H9 (cell line): ENCODE measurements around the gene SNCB. TPM values are rescaled to one million over a fixed set of nuclear protein-coding genes. Genes with fewer than 3 reads are reported as not detected.

Experiments used
- DNase-seq: peaks from one replicate; pipeline ENCODE4 v3.0.0-alpha.2; 2017
- H2AFZ ChIP-seq: one replicate; pipeline ENCODE4 v1.6.1; 2013; ENCODE audit warnings: mild to moderate bottlenecking, low read length, control low read depth, moderate library complexity
- H2AK5ac ChIP-seq: 2 replicates; pipeline ENCODE4 v1.6.1; 2013; ENCODE audit warnings: low read length, control low read depth, mixed read lengths; ENCODE audit not compliant: insufficient read length
- H2BK120ac ChIP-seq: one replicate; pipeline ENCODE4 v1.6.1; 2013; ENCODE audit warnings: low read depth, mild to moderate bottlenecking, low read length, control low read depth, inconsistent platforms; ENCODE audit not compliant: poor library complexity, severe bottlenecking
- H2BK12ac ChIP-seq: 2 replicates; pipeline ENCODE4 v1.6.1; 2013; ENCODE audit warnings: low read length, control low read depth, mixed read lengths, low read depth; ENCODE audit not compliant: insufficient read length
- H2BK15ac ChIP-seq: 2 replicates; pipeline ENCODE4 v1.6.1; 2013; ENCODE audit warnings: low read depth, low read length, control low read depth
- H2BK20ac ChIP-seq: one replicate; pipeline ENCODE4 v1.6.1; 2013; ENCODE audit warnings: low read depth, mild to moderate bottlenecking, low read length, control low read depth, inconsistent platforms; ENCODE audit not compliant: poor library complexity, severe bottlenecking
- H2BK5ac ChIP-seq: 2 replicates; pipeline ENCODE4 v1.6.1; 2013; ENCODE audit warnings: low read length, control low read depth, mixed read lengths; ENCODE audit not compliant: insufficient read length
- H3K14ac ChIP-seq: 2 replicates; pipeline ENCODE4 v1.6.1; 2013; ENCODE audit warnings: low read length, control low read depth; ENCODE audit not compliant: insufficient read depth
- H3K18ac ChIP-seq: 2 replicates; pipeline ENCODE4 v1.6.1; 2013; ENCODE audit warnings: low read depth, mild to moderate bottlenecking, mixed read lengths, low read length, control low read depth; ENCODE audit not compliant: insufficient read length
- H3K23ac ChIP-seq: 2 replicates; pipeline ENCODE4 v1.6.1; 2013; ENCODE audit warnings: low read length, control low read depth, mixed read lengths, low read depth; ENCODE audit not compliant: insufficient read length
- H3K23me2 ChIP-seq: 2 replicates; pipeline ENCODE4 v1.6.1; 2013; ENCODE audit warnings: low read depth, mild to moderate bottlenecking, mixed read lengths, low read length, control low read depth; ENCODE audit not compliant: insufficient read length, poor library complexity, severe bottlenecking
- H3K27ac ChIP-seq: 2 replicates; pipeline ENCODE4 v1.5.1; 2013; ENCODE audit warnings: low read length, control low read depth, mixed read lengths, low read depth; ENCODE audit not compliant: insufficient read length
- H3K27me3 ChIP-seq: 2 replicates; pipeline ENCODE4 v1.6.1; 2013; ENCODE audit warnings: low read length, control low read depth, inconsistent platforms; ENCODE audit not compliant: insufficient read depth
- H3K4ac ChIP-seq: 2 replicates; pipeline ENCODE4 v1.6.1; 2013; ENCODE audit warnings: low read depth, mild to moderate bottlenecking, control low read depth, inconsistent platforms, low read length, moderate library complexity
- H3K4me1 ChIP-seq: 2 replicates; pipeline ENCODE4 v1.6.1; 2013; ENCODE audit warnings: low read length, control low read depth, inconsistent platforms; ENCODE audit not compliant: insufficient read depth
- H3K4me2 ChIP-seq: 2 replicates; pipeline ENCODE4 v1.6.1; 2013; ENCODE audit warnings: low read length, control low read depth, mixed read lengths; ENCODE audit not compliant: insufficient read length, insufficient read depth
- H3K56ac ChIP-seq: 2 replicates; pipeline ENCODE4 v1.6.1; 2013; ENCODE audit warnings: low read depth, mild to moderate bottlenecking, mixed read lengths, low read length, control low read depth; ENCODE audit not compliant: insufficient read length
- H3K79me1 ChIP-seq: 2 replicates; pipeline ENCODE4 v1.6.1; 2013; ENCODE audit warnings: low read depth, mild to moderate bottlenecking, moderate library complexity, low read length, control low read depth, inconsistent platforms; ENCODE audit not compliant: insufficient read depth, poor library complexity, severe bottlenecking
- H3K79me2 ChIP-seq: 2 replicates; pipeline ENCODE4 v1.6.1; 2013; ENCODE audit warnings: low read length, control low read depth, inconsistent platforms; ENCODE audit not compliant: insufficient read depth
- H3K9ac ChIP-seq: 2 replicates; pipeline ENCODE4 v1.6.1; 2013; ENCODE audit warnings: low read length, control low read depth, mixed read lengths; ENCODE audit not compliant: insufficient read length; ENCODE audit errors: extremely low read depth
- H3K9me3 ChIP-seq: one replicate; pipeline ENCODE4 v1.6.1; 2013; ENCODE audit warnings: low read depth, low read length, inconsistent platforms; ENCODE audit not compliant: control insufficient read depth
- H3T11ph ChIP-seq: one replicate; pipeline ENCODE4 v1.6.1; 2013; ENCODE audit warnings: mild to moderate bottlenecking, low read length, control low read depth, inconsistent platforms
- H4K20me1 ChIP-seq: one replicate; pipeline ENCODE4 v1.6.1; 2013; ENCODE audit not compliant: control insufficient read depth, insufficient read length, insufficient read depth
- H4K5ac ChIP-seq: 2 replicates; pipeline ENCODE4 v1.6.1; 2013; ENCODE audit warnings: low read depth, mild to moderate bottlenecking, mixed read lengths, low read length, control low read depth; ENCODE audit not compliant: insufficient read length
- H4K8ac ChIP-seq: replicated peaks from 2 replicates; pipeline ENCODE4 v1.6.1; 2013; ENCODE audit warnings: low read length, control low read depth, mixed read lengths, low read depth; ENCODE audit not compliant: insufficient read length
- H4K91ac ChIP-seq: 2 replicates; pipeline ENCODE4 v1.6.1; 2013; ENCODE audit warnings: low read depth, mild to moderate bottlenecking, moderate library complexity, mixed read lengths, low read length, control low read depth; ENCODE audit not compliant: insufficient read length
- H3K27ac Mint-ChIP-seq, 3 experiments: 2 replicates in 2 of 3; 3 replicates in 1 of 3; pipeline ENCODE4 v1.8.0; 2020 to 2021; ENCODE audit warnings: mixed read lengths in 3 of 3, mild to moderate bottlenecking in 1 of 3, moderate library complexity in 1 of 3
- H3K27me3 Mint-ChIP-seq: 2 replicates; pipeline ENCODE4 v1.8.0; 2021; ENCODE audit warnings: low read depth, mild to moderate bottlenecking, moderate library complexity, mixed read lengths
- H3K36me3 Mint-ChIP-seq, 3 experiments: 2 replicates in 2 of 3; 3 replicates in 1 of 3; pipeline ENCODE4 v1.8.0; 2020 to 2021; ENCODE audit warnings: low read depth in 3 of 3, mixed read lengths in 3 of 3; ENCODE audit not compliant: insufficient read depth in 1 of 3
- H3K4me1 Mint-ChIP-seq, 2 experiments: 2 replicates each; pipeline ENCODE4 v1.8.0; 2020; ENCODE audit warnings: mixed read lengths in 2 of 2
- H3K4me3 Mint-ChIP-seq, 2 experiments: 2 replicates in 1 of 2; 3 replicates in 1 of 2; pipeline ENCODE4 v1.8.0; 2020 to 2021; ENCODE audit warnings: mild to moderate bottlenecking in 2 of 2, mixed read lengths in 2 of 2, moderate library complexity in 1 of 2
- H3K9me3 Mint-ChIP-seq, 2 experiments: 2 replicates in 1 of 2; 3 replicates in 1 of 2; pipeline ENCODE4 v1.8.0; 2020; ENCODE audit warnings: mild to moderate bottlenecking in 2 of 2, mixed read lengths in 2 of 2, moderate library complexity in 1 of 2
- WGBS: extraction: QIAGEN DNeasy Blood & Tissue Kit; methylation state at CpG from one replicate; pipeline ENCODE4 v1.1.7; 2013; ENCODE audit warnings: missing lambda C conversion rate, low lambda C conversion rate, mixed read lengths; ENCODE audit not compliant: insufficient read length; ENCODE audit errors: extremely low coverage; 5-methylcytosine and 5-hydroxymethylcytosine counted together
- total RNA-seq: library from RNA; stranded (reverse); gene quantifications from 2 replicates; pipeline ENCODE4 v1.2.1, GENCODE V29; 2021
- TF ChIP-seq, protein P1 (sequence below): fragments of 200-600 bp; sonication (generic); conservative IDR thresholded peaks from 3 replicates; pipeline ENCODE4 v1.8.0; 2021; ENCODE audit warnings: antibody characterized with exemption, mild to moderate bottlenecking

Gene SNCB
- total RNA-seq, 1 experiment from 2014 or later: 3.5 TPM

- no peak overlapping the region for H3K4me2 ChIP-seq
- no peaks in the 10 kb centered on the region for H3K27me3 ChIP-seq
- peaks cover 46 to 62% of the 10 kb centered on the region in 2 experiments for H3K4me1 Mint-ChIP-seq
- H4K8ac ChIP-seq: no peak overlapping the region
- no peaks in the 10 kb centered on the region for H3K79me1 ChIP-seq
- no peak overlapping the region for H2AK5ac ChIP-seq
- peaks cover 6% of the 10 kb centered on the region for H3K27me3 Mint-ChIP-seq
- no peak overlapping the region for H3T11ph ChIP-seq
- H4K91ac ChIP-seq: no peak overlapping the region
- no peak overlapping the region for H3K23ac ChIP-seq
- no peak overlapping the region for H3K9ac ChIP-seq
- H3K4me1 ChIP-seq: no peaks in the 10 kb centered on the region; the same call in 1 of the 2 replicates
- no peaks in the 10 kb centered on the region for H3K9me3 ChIP-seq
- TF ChIP-seq, protein P1, sequence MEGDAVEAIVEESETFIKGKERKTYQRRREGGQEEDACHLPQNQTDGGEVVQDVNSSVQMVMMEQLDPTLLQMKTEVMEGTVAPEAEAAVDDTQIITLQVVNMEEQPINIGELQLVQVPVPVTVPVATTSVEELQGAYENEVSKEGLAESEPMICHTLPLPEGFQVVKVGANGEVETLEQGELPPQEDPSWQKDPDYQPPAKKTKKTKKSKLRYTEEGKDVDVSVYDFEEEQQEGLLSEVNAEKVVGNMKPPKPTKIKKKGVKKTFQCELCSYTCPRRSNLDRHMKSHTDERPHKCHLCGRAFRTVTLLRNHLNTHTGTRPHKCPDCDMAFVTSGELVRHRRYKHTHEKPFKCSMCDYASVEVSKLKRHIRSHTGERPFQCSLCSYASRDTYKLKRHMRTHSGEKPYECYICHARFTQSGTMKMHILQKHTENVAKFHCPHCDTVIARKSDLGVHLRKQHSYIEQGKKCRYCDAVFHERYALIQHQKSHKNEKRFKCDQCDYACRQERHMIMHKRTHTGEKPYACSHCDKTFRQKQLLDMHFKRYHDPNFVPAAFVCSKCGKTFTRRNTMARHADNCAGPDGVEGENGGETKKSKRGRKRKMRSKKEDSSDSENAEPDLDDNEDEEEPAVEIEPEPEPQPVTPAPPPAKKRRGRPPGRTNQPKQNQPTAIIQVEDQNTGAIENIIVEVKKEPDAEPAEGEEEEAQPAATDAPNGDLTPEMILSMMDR: no peak
- H2BK12ac ChIP-seq: no peak overlapping the region
- H3K79me2 ChIP-seq: no peaks in the 10 kb centered on the region
- no peak overlapping the region for H3K14ac ChIP-seq
- H3K27ac ChIP-seq: no peak overlapping the region
- peak overlapping the region in 2 of 3 experiments; percentile 57 to 88; a peak in 4 of 7 replicates for H3K27ac Mint-ChIP-seq
- H3K36me3 Mint-ChIP-seq: no peaks in the 10 kb centered on the region; a peak in 1 of 7 replicates
- no peak overlapping the region for H3K4ac ChIP-seq
- WGBS: no CpG with 5 or more reads among the region's 11 CpGs
- no peaks in the 10 kb centered on the region for H3K9me3 Mint-ChIP-seq
- H3K56ac ChIP-seq: no peak overlapping the region
- no peak overlapping the region for H2AFZ ChIP-seq
- no peak overlapping the region for H2BK20ac ChIP-seq
- H4K5ac ChIP-seq: no peak overlapping the region
- H4K20me1 ChIP-seq: no peaks in the 10 kb centered on the region
- no peak for DNase-seq
- H2BK120ac ChIP-seq: no peak overlapping the region
- peaks cover 10% of the 10 kb centered on the region for H3K23me2 ChIP-seq
- no peak overlapping the region for H2BK5ac ChIP-seq
- H3K4me3 Mint-ChIP-seq: 0 out of 5 replicates have a peak overlapping the region, but pooled peaks of 1 of the 2 experiments have one; percentile 53
- no peak overlapping the region for H2BK15ac ChIP-seq
- no peak overlapping the region for H3K18ac ChIP-seq
These were observed 13.3 kb upstream of the SNCB start for GRCh38 chr5:176643491-176644219.
